CD8-positive, alpha-beta memory T cell (primary cell): ENCODE measurements around the gene GNB2. TPM values are rescaled to one million over a fixed set of nuclear protein-coding genes. Genes with fewer than 3 reads are reported as not detected.
A peak's percentile ranks its signal among the peaks of the same experiment; 100 is the strongest.
"Not testable (repeated sequence)": the region's sequence is repeated elsewhere in the genome, so short reads cannot be mapped to it uniquely, and the experiment has no call there.

ENCODE experiments used
- CTCF ChIA-PET: fragments of 350-600 bp; sonication (Branson Sonifier 250); formaldehyde crosslinking; loops from one replicate; lab custom pipeline; 2021; ENCODE audit warnings: antibody characterized with exemption; lab: Charles Lee
- POLR2A ChIA-PET: fragments of 350-600 bp; sonication (Branson Sonifier 250); formaldehyde crosslinking; loops from one replicate; lab custom pipeline; 2021; ENCODE audit warnings: antibody characterized with exemption; lab: Charles Lee
- DNase-seq, 5 donors: peaks; one replicate each; pipeline versions ENCODE4 v3.0.0 to v3.0.0-alpha.2; 2020 to 2022; ENCODE audit warnings: mixed read lengths in 1 of 5
- H3K27ac ChIP-seq: one replicate; pipeline ENCODE4 v1.7.0; 2013; ENCODE audit warnings: low read depth, mild to moderate bottlenecking, low read length, moderate library complexity
- H3K27me3 ChIP-seq: 2 replicates; pipeline ENCODE4 v1.7.0; 2013; ENCODE audit warnings: low read length, mild to moderate bottlenecking; ENCODE audit not compliant: insufficient read depth, poor library complexity, severe bottlenecking
- H3K36me3 ChIP-seq: 2 replicates; pipeline ENCODE4 v1.7.0; 2013; ENCODE audit warnings: mild to moderate bottlenecking, low read length, moderate library complexity; ENCODE audit not compliant: insufficient read depth
- H3K4me1 ChIP-seq: 2 replicates; pipeline ENCODE4 v1.7.0; 2013; ENCODE audit warnings: mild to moderate bottlenecking, low read length, moderate library complexity; ENCODE audit not compliant: insufficient read depth
- H3K4me3 ChIP-seq: 2 replicates; pipeline ENCODE4 v1.7.0; 2013; ENCODE audit warnings: mild to moderate bottlenecking, low read length
- H3K9me3 ChIP-seq: 2 replicates; pipeline ENCODE4 v1.7.0; 2013; ENCODE audit warnings: mild to moderate bottlenecking, low read length
- H3K27ac Mint-ChIP-seq, 8 donors: one replicate each; pipeline ENCODE4 v1.8.0; 2020 to 2021; ENCODE audit warnings: mixed read lengths in 8 of 8, mild to moderate bottlenecking in 6 of 8, inconsistent platforms in 3 of 8, moderate library complexity in 3 of 8
- H3K27me3 Mint-ChIP-seq, 2 donors: one replicate each; pipeline ENCODE4 v1.8.0; 2020 to 2021; ENCODE audit warnings: mixed read lengths in 2 of 2, mild to moderate bottlenecking in 1 of 2, moderate library complexity in 1 of 2
- H3K36me3 Mint-ChIP-seq, 3 donors: one replicate each; pipeline ENCODE4 v1.8.0; 2020 to 2021; ENCODE audit warnings: mixed read lengths in 3 of 3, inconsistent platforms in 1 of 3, mild to moderate bottlenecking in 1 of 3
- H3K4me1 Mint-ChIP-seq, 3 donors: one replicate each; pipeline ENCODE4 v1.8.0; 2020 to 2021; ENCODE audit warnings: mixed read lengths in 3 of 3, inconsistent platforms in 1 of 3, mild to moderate bottlenecking in 1 of 3
- H3K4me3 Mint-ChIP-seq, 7 donors: one replicate each; pipeline ENCODE4 v1.8.0; 2020 to 2021; ENCODE audit warnings: mixed read lengths in 7 of 7, mild to moderate bottlenecking in 6 of 7, moderate library complexity in 4 of 7, inconsistent platforms in 2 of 7
- H3K9me3 Mint-ChIP-seq, 5 donors: one replicate each; pipeline ENCODE4 v1.8.0; 2020 to 2022; ENCODE audit warnings: mixed read lengths in 5 of 5, mild to moderate bottlenecking in 3 of 5, moderate library complexity in 2 of 5, inconsistent platforms in 1 of 5
- polyA plus RNA-seq: library from polyadenylated mRNA; unstranded; fragments of 300-500 nt; fragmentation: Illumina TruSeq; gene quantifications from one replicate; pipeline ENCODE4 v1.2.3, GENCODE V29; 2021
- total RNA-seq, 2 experiments: library from RNA; stranded (reverse); gene quantifications; one replicate each; pipeline ENCODE4 v1.2.3, GENCODE V29; 2021

GNB2 gene
- total and polyA plus RNA-seq, 3 experiments from 2014 or later: 62.9 to 262 (median 253) TPM

DNA sequence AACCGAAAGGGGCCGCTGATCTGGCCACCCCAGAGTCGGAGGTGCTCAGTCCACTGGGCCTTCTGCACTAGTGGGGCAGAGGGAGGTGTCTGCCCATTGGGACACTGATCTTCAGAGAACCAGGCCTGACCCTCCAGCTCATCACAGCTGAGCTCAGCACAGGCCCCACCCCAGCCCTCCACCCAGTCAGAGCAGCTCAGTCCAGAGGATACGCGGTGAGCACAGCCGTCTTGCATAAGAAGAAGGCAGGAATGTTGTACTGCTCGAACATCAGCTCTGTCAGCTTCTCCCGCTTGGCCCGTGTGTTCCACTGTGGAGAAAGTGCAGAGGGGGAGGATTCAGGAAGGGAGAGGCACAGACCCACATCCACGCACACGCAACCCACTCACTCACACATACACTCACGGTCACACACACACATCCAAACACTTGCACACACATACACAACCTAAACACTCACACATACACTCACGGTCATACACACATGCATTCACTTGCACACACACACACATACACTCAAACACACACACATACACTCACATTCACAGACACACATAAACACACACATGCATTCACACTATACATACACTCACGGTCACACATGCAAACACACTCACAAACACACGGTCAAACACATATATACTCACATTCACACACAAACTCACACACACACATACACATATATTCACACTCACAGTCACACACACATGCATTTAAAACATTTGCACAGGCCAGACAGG, 23.5 kb upstream of the GNB2 start:
- Histone ChIP-seq H3K9me3 (no peaks in the 10 kb centered on the region), H3K36me3 (no peaks in the 10 kb centered on the region), H3K4me1 (no peaks in the 10 kb centered on the region), H3K4me3 (no peak overlapping the region), H3K27me3 (peaks cover 5% of the 10 kb centered on the region), H3K27ac (no peak overlapping the region)
- Mint-ChIP-seq H3K4me3 (no peak overlapping the region), H3K4me1 (peaks cover 0 to 4% (median 2%) of the 10 kb centered on the region in 3 donors), H3K36me3 (peaks cover 0 to 7% (median 3%) of the 10 kb centered on the region in 3 donors), H3K27me3 (peaks cover 44 to 47% of the 10 kb centered on the region in 2 donors), H3K9me3 (peaks cover 0 to 1% (median 0%) of the 10 kb centered on the region in 5 donors), H3K27ac (peak overlapping the region in 1 of 8 donors; percentile 8)
- ChIA-PET CTCF (no interaction called here), POLR2A (no interaction called here)
- no peak for DNase-seq

DNA sequence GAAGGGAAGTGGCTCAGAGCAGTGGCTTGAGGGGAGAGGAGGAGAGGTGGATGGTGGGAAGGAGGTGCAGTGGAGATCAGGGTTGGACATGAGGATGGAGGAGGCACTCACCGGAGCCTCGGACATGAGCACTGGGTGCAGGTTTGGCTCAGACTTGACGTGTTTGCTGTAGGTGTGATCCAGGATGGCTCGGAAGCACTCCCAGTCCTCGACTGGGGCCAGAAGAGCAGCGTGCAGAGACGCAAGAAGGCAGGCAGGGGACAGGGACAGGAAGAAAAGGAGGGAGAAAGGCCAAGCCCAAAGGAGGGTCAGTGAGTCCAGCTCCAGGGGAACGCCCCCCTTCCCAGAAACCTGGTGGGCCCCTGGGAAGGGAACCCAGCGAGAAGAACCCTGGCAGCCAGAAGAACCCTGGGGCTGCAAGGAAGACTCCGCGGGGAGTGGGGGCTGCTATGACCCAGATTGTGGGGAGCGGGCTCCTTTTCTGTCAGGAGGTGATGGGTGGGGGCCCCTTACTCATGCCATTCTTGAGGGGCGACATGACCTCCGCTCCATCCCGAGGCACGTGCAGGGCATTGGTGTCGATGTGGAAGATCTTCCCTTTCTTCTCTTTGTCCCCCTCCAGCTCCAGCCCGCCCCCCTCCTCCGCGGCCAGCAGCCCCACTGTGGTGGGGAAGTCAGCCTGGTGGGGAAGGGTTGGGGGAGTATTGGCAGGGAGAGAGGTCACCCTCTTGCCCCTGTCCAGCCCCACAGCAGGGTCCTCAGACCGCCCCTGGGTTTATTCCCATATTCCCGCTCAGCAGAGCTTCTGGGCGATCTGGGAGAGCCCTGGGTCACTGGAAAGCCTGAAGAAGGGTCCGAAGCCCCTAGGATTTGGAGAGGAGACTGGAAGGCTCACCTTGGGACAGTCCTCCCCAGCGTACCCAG, 18.4 kb upstream of the GNB2 start:
- Mint-ChIP-seq H3K9me3 (peaks cover 0 to 1% (median 0%) of the 10 kb centered on the region in 5 donors), H3K27me3 (peaks cover 61 to 62% of the 10 kb centered on the region in 2 donors), H3K36me3 (peaks cover 0 to 5% (median under 1%) of the 10 kb centered on the region in 3 donors), H3K4me3 (no peak overlapping the region), H3K4me1 (peaks cover 0 to 6% (median 2%) of the 10 kb centered on the region in 3 donors), H3K27ac (peak overlapping the region in 2 of 8 donors; percentile 21 to 91)
- no peak for DNase-seq
- H3K4me1 ChIP-seq: no peaks in the 10 kb centered on the region
- H3K36me3 ChIP-seq: no peaks in the 10 kb centered on the region
- no peak overlapping the region for H3K4me3 ChIP-seq
- peaks cover 21% of the 10 kb centered on the region for H3K27me3 ChIP-seq
- ChIA-PET POLR2A (no interaction called here), CTCF (no interaction called here)
- H3K9me3 ChIP-seq: no peaks in the 10 kb centered on the region
- H3K27ac ChIP-seq: no peak overlapping the region

DNA sequence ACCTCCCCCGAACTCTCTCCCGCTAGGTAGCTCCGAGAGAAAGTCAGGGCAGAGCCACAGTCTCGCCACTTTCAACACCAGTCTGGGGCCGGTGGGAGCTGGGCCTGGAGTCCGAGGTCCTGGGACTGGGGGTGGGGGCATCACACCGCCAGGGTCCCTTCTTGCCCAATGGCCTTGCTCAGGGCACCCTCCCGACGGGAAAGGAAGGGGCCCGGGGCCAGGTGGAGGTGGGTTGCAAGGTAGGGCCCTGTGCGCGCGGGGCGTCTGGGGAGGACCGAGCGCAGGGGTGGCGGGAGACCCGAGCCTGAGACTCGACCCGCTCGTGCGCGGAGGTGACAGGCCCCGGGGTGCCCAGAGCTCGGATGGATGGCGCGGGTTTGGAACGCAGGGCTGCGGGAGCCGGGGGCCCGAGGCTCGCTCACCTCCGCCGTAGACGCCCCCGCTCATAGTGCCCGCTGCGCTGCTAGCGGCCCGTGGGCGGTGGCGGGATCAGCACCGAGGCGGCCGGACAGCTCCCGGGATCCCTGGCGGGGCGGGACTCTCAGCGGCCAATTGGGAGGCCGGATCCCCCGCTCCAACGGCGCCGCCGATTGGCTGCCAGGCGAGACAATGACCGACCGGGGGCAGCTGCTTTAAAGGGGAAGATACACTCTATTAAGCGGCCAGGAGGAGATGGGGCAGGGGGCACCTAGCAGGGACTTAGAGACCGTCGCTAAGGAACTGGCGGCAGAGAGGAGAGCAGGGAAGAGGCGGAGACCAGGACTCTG, 17.4 kb upstream of the GNB2 start, which contains the start of gene ACTL6B:
TSS of gene ACTL6B (minus strand) at position 541 of the 767 bp plus-strand sequence. CDS start at position 447, 94 bp downstream.
- ChIA-PET POLR2A (no interaction called here), CTCF (no interaction called here)
- Mint-ChIP-seq H3K36me3 (no peaks in the 10 kb centered on the region), H3K4me1 (peaks cover 0 to 6% (median 2%) of the 10 kb centered on the region in 3 donors), H3K9me3 (peaks cover 0 to 1% (median 0%) of the 10 kb centered on the region in 5 donors), H3K27ac (no peak within 1 kb of the TSS), H3K4me3 (no peak within 1 kb of the TSS), H3K27me3 (peaks cover 56 to 59% of the 10 kb centered on the region in 2 donors)
- Histone ChIP-seq H3K27ac (no peak within 1 kb of the TSS), H3K36me3 (no peaks in the 10 kb centered on the region), H3K4me3 (no peak within 1 kb of the TSS), H3K9me3 (no peaks in the 10 kb centered on the region), H3K27me3 (peaks cover 21% of the 10 kb centered on the region), H3K4me1 (no peaks in the 10 kb centered on the region)
- DNase-seq: peak; percentile 32 to 63 (median 43)

DNA sequence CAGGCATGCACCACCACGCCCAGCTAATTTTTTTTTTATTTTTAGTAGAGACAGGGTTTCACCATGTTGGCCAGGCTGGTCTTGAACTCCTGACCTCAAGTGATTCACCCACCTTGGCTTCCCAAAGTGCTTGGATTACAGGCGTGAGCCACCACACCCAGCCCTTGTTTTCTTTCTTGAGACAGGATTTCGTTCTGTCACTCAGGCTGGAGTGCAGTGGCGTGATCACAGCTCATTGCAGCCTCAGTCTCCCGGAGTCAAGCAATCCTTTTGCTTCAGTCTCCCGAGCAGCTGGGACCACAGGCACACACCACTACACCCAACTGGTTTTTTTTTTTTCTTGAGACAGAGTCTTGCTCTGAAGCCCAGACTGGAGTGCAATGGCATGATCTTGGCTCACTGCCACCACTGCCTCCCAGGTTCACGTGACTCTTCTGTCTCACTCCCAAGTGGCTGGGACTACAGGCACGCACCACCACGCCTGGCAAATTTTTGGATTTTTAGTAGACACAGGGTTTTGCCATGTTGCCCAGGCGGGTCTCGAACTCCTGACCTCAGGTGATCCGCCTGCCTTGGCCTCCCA, 11.3 kb upstream of the GNB2 start:
- H3K4me3 ChIP-seq, H3K9me3 Mint-ChIP-seq, H3K4me1 ChIP-seq, H3K36me3 Mint-ChIP-seq, H3K27ac ChIP-seq, H3K27ac Mint-ChIP-seq, DNase-seq, H3K4me1 Mint-ChIP-seq, H3K4me3 Mint-ChIP-seq, H3K36me3 ChIP-seq, H3K9me3 ChIP-seq, H3K27me3 ChIP-seq: not testable (repeated sequence)
- POLR2A ChIA-PET: interaction anchor here (0.6 kb wide), 1 partner anchor 47 kb away, joined by 3 read pairs; no protein-coding TSS in a partner anchor
- H3K27me3 Mint-ChIP-seq: peaks cover 15 to 26% of the 10 kb centered on the region in 2 donors
- CTCF ChIA-PET: interaction anchor here (2.0 kb wide), 1 partner anchor 30 kb away, joined by 5 read pairs; no protein-coding TSS in a partner anchor

DNA sequence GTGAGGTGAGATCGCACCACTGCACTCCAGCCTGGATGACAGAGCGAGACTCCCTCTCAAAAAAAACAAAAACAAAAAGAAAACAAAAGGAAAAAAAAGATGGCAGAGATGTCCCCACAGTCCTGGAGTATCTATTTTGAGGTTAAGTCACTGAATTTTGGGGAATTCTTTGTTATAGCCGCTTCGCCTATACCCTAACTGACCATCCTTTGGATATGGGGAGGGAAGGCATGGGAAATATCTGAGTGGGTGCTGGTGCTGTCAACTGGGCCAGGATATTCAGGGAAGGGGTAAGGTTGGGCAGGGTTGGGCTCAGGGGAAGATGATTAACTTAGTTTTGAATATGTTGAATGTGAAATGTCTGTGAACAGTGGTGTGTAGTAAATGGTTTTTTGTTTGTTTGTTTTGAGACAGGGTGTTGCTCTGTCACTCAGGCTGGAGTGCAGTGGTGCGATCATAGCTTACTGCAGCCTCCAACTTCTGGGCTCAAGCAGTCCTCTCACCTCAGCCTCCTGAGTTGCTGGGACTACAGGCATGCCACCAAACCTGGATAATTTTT, 8.3 kb upstream of the GNB2 start:
- POLR2A ChIA-PET: no interaction called here
- Mint-ChIP-seq H3K4me1 (no peaks in the 10 kb centered on the region), H3K9me3 (no peaks in the 10 kb centered on the region), H3K4me3 (no peak overlapping the region), H3K27ac (no peak overlapping the region), H3K36me3 (no peaks in the 10 kb centered on the region), H3K27me3 (peaks cover 1 to 6% of the 10 kb centered on the region in 2 donors)
- Histone ChIP-seq H3K36me3 (no peaks in the 10 kb centered on the region), H3K27ac (no peak overlapping the region), H3K4me1 (no peaks in the 10 kb centered on the region), H3K4me3 (no peak overlapping the region), H3K9me3 (no peaks in the 10 kb centered on the region), H3K27me3 (no peaks in the 10 kb centered on the region)
- DNase-seq: no peak
- CTCF ChIA-PET: interaction anchor here (2.1 kb wide), 1 partner anchor 40 kb away, joined by 6 read pairs; the partner anchor contains the start of gene POP7

DNA sequence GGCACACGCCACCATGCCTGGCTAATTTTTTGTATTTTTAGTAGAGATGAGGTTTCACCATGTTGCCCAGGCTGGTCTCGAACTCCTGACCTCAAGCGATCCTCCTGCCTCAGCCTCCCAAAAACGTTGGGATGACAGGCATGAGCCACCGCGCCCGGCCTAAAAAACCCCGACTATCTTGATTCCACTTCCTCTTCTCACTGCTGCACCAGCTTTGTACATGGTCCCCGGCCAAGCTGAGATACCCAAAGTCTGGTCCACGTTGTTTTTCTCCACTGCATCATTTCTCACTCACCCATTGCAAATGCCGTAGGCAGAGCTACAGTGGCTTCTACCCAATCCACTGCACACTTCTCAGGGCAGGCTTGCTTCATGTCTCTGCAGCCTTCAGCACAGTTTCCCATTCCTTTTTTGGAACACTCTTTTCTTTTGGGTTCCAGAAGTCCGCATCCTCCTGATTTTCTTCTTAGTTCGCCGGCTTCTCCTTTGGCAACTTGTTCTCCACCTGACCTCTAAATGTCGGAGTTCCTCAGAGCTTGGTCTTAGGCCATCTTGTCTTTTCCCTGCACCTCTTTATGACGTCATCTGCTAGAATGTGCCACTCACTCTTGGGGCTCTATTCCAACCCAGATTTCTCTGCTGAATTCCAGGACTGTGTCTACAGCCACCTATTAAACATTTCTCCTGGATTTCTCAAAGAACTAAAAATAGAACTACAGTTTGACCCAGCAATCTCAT, 6.0 kb upstream of the GNB2 start:
- ChIA-PET POLR2A (interaction anchor here (0.6 to 0.7 kb wide), 2 partner anchors 189 to 1318 kb away, joined by 3 to 5 read pairs; no protein-coding TSS in a partner anchor), CTCF (interaction anchor here (0.7 to 2.1 kb wide), 4 partner anchors 13 to 79 kb away, joined by 3 to 6 read pairs (median 3); partner anchors contain the start of gene POP7)
- DNase-seq: no peak
- Mint-ChIP-seq H3K36me3 (no peaks in the 10 kb centered on the region), H3K4me3 (no peak overlapping the region), H3K4me1 (no peaks in the 10 kb centered on the region), H3K27ac (peak overlapping the region in 1 of 8 donors; percentile 92), H3K27me3 (no peaks in the 10 kb centered on the region), H3K9me3 (no peaks in the 10 kb centered on the region)
- Histone ChIP-seq H3K27me3 (no peaks in the 10 kb centered on the region), H3K4me3 (no peak overlapping the region), H3K27ac (no peak overlapping the region), H3K9me3 (no peaks in the 10 kb centered on the region), H3K36me3 (no peaks in the 10 kb centered on the region), H3K4me1 (no peaks in the 10 kb centered on the region)
